ENCODE data around the gene QSOX1.

The QSOX1 gene

DNA sequence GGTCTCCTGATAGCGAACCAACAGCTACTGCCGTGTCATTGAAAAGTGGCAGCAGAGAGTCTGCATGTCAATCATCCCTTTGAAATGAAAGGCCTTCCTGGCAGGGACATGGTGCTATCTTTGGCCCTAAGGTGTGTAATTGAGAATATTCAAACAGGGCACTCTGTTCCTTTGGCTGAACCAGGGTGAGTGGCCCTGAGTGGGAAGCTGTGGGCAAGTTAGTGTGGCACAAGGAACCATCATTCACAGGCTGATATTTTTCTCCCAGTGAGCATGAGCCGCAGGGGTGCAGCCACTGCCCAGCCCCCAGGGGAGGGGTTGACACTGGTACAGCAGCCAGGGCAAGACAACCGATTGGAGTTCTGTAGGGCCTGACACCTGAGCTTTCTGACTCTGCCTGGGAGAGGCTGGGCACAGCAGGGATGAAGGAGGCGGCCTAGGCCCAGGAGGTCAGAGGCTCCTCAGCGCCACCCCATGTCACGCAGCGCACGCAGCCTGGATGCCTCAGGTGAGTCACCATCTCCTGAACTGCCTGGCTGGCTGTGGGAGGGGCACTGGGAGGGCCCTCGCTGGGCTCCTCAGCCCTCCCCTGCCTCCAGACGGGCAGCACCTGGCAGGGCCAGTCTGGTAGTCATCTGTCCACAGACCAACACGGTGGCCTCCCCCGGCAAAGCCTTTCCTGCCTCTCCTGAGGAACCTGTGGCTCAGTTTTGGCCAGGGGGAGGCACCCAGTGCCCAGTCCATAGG lies 13.2 kb downstream of the QSOX1 start:
- in situ Hi-C loops (cut with HindIII; ENCODE audit: low sequenced_read_pairs), result no loop called here

DNA sequence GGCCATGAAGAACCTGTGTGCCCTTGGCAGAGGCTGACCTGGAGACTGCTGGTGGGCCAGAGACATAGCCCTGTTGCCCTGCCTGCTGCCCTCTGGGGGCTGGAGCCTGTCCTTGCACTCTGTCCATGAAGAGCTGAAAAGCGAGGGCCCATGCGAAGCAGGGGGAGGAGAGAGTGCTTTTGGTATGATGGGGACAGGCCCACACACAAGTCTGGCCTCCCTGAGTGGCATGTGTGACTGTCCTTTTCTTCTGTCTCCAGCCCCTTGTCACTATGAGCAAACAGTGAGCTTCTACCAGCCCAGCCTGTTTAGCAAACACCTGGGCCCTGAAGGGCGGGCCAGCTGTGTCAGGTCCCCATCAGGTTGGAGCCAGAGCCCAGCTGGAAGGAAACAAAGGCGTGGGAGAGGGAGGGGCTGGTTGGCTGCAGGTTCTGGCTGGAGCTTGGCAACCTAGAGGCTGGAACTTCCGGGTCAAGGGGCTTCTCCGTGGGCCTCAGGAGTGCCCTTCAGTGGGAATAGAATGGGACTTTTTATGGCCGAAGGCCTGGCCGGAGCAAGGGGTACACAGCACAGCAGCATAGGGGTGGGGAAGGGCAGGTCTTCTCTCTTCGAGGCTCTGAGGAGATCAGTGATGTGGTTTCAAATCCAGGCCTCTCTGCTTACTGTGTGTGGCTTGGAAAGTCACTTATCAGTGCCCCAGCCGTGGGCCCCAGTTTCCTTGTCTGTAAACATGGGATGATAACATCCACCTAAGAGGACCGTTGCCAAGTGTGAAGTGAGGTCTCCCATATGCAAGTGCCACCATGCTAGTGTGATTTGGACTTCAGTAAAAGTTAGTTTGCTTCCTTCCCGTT lies 14.3 kb downstream of the QSOX1 start:
- in situ Hi-C loops (cut with HindIII; ENCODE audit: low sequenced_read_pairs), result no loop called here

DNA sequence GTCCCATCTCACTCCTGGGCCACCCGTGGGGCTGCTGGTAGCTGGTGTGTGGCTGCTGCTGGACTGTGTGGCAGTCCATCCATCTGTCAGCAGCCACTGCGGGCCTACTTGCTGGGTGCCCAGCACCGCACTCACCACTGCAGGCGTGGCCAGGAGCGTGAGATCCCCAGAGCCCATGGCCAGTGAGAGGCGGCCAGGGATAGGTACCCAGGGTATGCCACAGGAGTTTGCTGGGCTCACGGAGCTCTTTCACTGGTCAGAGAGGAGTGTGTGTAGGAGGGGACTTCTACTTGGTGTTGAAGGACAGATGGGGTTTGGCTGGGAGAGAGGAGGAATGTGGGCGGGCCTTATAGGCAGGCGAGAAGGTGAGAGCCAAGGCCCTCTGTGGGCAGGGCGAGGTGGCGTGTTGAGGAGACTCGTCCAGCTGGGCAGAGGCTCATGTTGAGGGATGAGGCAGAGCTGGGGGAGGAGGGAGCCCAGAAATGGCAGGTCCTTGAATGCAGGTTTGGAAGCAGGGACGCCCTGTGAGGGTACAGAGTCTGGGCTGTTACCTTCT lies 15.0 kb downstream of the QSOX1 start:
- in situ Hi-C loops (cut with HindIII; ENCODE audit: low sequenced_read_pairs), result no loop called here

DNA sequence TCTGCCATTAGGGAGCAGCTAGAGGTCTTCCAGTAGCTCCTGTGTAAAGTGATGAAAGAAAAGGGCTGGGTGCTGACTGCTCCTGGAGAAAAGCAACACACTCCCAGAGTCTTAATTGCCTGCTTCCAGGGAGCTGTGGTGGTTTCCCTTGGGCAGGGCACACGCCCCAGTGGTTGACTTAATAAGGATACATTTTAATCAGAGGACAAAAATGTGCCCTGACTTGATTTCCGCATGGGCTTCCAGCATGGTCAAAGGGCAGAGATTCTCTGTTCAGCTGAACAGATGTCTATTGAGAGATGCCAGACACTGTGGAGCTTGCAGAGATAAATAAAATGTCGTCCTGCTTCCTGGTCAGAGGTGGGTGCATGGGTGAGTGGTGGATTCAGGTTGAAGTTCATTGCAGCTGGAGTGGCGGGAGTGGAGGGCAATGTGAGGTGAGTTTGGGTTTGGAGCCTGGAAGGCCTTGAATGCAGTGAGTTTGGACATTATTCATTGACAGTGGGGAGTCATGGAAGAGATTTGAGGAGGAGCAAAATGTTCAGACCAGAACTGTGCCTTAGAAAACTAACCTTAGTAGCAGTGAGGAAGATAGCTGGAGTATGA lies 16.0 kb downstream of the QSOX1 start:
- in situ Hi-C loops (cut with HindIII; ENCODE audit: low sequenced_read_pairs), result no loop called here

DNA sequence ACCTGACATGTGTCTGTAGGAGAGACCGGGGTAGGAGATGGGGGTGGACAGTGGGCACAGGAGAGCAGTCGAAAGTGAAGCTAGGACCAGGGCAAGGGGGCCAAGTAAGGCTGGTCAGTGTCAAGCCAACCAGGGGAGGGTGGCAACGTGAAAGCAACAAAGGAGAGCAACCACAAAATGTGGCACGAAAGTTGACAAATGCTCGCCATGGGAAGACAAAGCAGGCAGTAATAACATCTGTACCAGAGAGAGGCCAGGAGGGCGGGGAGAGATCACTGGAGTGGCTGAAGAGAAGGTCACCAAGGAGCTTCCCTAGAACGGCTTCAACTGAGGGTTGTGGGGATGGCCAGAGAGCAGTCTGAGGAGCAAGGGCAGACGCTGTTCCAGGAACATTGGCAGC lies 17.0 kb downstream of the QSOX1 start:
- in situ Hi-C loops (cut with HindIII; ENCODE audit: low sequenced_read_pairs), result no loop called here

DNA sequence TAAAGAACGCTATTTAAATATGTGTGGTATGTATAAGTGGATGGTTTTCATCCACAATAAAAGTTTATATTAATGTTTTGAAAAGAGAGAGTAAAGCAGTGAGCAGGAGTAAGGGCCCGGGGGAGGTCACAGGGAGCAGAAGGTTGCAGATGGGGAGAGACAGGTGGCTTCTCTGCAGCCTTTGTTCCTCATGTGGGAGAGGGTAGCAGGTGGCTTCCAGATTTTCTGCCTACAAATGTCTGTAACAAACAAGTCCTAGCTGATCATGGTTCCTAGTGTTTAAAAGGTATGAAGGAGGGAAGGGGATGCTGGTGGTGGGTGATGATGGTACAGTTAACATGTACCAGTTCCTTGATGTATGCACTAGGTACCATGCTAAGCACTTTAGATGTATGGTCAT lies 18.8 kb downstream of the QSOX1 start:
- in situ Hi-C loops (cut with HindIII; ENCODE audit: low sequenced_read_pairs), result no loop called here

DNA sequence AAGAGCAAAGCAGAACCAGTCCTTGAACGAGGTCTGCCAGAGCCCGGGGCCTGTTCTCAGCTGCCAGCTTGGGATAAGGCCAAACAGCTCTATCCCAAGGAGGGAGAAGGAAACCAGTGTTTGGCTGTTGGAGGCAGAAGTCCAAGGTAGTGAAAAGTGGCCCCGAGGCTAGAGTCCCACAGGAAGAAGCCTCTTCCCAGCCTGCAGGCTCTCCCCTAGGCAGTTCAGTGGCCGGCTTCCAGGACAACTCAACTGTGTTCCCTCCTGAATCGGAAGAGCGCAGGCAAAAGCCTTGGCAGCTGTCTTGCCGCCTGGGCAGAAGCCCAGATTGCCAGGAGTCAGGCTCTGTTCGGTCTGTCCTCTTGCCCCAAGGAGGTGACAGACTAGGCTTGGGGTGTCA lies 19.3 kb downstream of the QSOX1 start:
- in situ Hi-C loops (cut with HindIII; ENCODE audit: low sequenced_read_pairs), result no loop called here

DNA sequence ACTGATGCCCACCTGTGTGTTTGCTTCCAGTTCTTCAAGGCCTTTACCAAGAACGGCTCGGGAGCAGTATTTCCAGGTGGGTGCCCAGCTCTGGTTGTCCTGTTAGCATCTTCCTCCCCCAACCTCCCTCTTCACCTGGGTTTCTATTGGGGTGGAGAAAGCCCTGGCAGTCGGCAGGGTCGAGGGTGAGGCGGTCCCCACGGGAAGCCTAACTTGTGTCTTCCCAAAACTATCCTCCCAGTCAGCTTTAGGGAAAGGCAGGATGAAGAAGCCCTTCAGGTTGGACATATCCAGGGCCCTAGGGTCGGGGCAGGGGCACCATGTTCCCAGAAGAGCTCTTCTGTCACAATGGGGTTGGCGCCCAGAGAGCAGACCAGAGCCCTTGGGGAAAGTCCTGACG lies 20.6 kb downstream of the QSOX1 start:
- in situ Hi-C loops (cut with HindIII; ENCODE audit: low sequenced_read_pairs), result loop anchor here (25.0 kb wide), 1 partner anchor 313 kb away; no protein-coding TSS in a partner anchor

DNA sequence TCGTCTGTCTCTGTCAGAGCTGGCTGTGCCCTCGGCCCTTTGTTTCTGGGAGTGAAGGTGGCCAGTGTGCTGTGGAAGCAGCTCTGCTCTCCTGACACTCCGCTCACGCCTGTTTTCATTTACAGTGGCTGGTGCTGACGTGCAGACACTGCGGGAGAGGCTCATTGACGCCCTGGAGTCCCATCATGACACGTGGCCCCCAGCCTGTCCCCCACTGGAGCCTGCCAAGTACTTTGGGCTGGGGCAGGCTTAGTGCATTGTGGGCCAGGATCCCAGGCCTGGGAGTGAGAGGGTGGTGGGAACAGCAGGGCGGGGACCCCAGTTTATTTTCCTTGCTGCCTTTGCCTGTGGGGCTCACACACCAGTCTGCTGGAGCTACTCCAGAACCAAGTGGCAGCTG lies 21.1 kb downstream of the QSOX1 start:
- in situ Hi-C loops (cut with HindIII; ENCODE audit: low sequenced_read_pairs), result loop anchor here (25.0 kb wide), 1 partner anchor 314 kb away; no protein-coding TSS in a partner anchor

DNA sequence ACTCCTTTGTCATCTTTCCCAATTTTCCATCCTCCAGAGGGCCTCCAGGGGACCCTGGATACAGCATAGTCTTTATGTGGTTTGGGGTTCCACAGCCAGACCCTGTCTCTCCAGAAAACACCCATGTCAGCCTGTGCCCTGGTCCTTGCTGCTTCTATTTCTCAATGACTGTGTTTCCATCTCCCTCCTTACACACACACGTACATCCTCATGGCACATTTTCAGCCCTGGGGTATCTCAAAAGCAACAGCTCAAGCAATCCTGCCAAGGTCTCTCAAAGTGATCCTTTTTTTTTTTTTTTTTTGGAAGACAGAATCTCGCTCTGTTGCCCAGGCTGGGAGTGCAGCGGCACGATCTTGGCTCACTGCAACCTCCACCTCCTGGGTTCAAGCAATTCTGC lies 22.3 kb downstream of the QSOX1 start:
- in situ Hi-C loops (cut with HindIII; ENCODE audit: low sequenced_read_pairs), result loop anchor here (25.0 kb wide), 1 partner anchor 315 kb away; no protein-coding TSS in a partner anchor

DNA sequence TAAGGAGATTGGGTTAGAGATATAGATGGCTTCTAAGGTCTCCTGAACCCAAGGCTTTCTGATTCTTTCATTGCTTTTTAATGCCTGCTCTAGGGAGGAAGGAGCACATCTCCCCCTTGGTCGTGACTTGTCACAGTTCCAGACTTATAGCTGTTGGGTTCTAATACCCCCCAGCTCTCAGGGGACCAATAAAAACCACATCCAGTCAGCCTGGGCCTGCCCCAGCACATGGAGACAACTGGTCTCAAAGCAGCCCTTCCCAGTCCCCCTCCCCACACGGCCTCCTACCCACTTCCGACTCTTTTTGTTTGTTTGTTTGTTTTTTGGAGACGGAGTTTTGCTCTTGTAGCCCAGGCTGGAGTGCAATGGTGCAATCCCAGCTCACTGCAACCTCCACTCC lies 23.3 kb downstream of the QSOX1 start:
- in situ Hi-C loops (cut with HindIII; ENCODE audit: low sequenced_read_pairs), result loop anchor here (25.0 kb wide), 1 partner anchor 316 kb away; no protein-coding TSS in a partner anchor

DNA sequence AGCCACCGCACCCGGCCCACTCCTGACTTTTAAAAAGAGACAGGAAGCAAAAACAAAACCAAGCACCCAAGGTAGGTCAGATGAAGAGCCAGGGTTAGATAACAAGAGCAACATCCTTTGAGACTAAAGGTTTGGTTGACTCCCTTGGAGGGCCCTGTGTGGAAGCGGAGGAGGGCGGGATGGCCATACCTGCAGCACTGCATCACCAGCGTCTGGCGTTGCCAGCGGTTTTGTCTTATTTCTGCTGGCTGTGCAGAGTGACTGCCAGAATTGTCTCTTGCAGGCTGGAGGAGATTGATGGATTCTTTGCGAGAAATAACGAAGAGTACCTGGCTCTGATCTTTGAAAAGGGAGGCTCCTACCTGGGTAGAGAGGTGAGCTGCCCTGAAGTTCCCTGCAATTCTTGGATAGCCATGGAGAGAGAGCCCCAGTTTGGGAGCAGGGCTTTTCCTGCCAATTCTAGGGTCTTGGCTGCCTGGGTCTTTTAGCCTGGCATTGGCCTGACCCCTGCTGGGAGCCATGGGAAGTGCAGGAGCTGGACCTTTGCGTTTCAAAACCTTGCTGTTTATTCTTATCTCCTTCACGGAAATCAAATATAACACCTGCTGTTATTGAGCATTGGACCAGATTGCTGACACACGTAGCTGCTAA lies 24.0 kb downstream of the QSOX1 start:
- in situ Hi-C loops (cut with HindIII; ENCODE audit: low sequenced_read_pairs), result loop anchor here (25.0 kb wide), 1 partner anchor 316 kb away; no protein-coding TSS in a partner anchor

DNA sequence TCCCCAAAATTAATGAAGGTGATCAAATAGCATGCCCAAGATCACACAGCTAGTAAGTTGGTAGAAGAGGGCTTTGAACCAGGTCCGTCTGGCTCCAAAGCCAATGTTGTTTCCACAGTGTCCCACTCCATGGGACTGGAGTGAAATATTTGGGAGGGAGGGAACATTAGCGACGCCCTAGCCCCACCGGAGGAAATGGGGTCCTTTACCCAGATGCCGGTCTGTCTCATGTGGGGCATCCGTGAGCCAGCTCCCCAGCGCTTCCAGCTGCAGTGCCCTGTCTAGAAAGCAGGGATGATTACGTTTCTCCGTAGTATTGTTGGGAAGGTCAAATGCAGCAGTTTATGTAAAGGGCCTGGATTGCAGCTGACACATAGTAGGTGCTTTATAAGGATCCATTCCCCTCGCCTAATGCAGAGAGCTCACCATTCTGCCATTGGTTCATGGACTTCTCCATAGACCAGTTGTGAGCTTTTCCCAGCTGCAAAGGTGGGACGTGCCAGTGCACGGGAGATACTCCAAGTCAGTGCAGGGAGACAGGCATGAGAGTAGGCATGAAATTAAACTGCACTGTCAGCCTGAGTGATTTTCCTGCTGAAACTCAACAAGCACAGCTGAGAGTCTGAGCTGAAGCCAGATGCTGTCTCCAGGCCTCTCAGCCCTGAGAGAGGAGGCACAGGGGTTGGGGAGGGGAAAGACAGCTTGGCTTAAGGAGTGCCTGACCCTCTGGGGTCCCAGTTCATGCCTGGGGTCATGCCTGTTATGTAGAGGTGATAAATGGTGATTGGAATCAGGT lies 24.7 kb downstream of the QSOX1 start:
- in situ Hi-C loops (cut with HindIII; ENCODE audit: low sequenced_read_pairs), result loop anchor here (25.0 kb wide), 1 partner anchor 317 kb away; no protein-coding TSS in a partner anchor

DNA sequence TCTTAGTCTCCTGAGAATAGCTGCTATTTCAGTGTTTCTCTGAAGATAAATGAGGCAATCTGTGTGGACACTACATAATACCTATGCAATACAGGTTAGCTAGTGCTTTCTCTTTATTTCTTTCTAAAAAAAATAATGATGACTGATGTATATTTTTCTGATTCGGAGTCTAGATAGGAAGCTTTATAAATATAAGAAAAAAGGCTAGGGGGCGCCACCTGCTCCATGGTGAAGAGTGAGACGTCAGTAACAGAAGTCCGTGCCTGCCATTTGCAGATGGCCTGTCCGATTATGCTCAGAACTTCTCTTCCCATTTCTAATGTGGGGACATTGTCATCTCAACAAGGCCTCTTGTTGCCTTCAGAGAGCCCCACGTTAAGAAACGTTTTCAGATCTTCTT lies 26.4 kb downstream of the QSOX1 start:
- in situ Hi-C loops (cut with HindIII; ENCODE audit: low sequenced_read_pairs), result loop anchor here (25.0 kb wide), 1 partner anchor 319 kb away; no protein-coding TSS in a partner anchor

DNA sequence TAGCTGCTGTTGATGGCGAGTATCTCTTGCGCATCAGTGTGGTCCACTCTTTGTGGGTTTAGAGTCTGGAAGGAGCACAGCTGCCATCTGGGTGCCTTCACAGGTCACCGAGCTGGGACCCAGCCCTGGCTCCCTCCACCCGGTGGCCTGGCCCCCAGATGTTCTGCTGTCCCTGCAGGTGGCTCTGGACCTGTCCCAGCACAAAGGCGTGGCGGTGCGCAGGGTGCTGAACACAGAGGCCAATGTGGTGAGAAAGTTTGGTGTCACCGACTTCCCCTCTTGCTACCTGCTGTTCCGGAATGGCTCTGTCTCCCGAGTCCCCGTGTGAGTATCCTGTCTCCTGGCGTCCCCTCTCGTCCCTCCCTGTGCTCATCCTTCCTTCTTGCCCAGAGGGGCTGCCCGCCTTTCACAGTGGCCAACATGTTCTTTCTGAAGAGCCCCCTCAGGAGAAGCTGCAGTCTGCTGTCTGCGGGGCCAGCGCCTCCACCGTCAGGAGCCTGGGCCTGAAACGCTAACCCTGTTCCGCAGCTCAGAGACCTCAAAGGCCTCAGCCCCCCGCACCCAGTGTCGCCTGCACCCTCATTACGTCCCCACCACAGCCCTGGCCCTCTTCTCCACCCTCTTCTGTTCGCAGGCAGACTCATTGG lies 27.4 kb downstream of the QSOX1 start:
- in situ Hi-C loops (cut with HindIII; ENCODE audit: low sequenced_read_pairs), result loop anchor here (25.0 kb wide), 1 partner anchor 320 kb away; no protein-coding TSS in a partner anchor

DNA sequence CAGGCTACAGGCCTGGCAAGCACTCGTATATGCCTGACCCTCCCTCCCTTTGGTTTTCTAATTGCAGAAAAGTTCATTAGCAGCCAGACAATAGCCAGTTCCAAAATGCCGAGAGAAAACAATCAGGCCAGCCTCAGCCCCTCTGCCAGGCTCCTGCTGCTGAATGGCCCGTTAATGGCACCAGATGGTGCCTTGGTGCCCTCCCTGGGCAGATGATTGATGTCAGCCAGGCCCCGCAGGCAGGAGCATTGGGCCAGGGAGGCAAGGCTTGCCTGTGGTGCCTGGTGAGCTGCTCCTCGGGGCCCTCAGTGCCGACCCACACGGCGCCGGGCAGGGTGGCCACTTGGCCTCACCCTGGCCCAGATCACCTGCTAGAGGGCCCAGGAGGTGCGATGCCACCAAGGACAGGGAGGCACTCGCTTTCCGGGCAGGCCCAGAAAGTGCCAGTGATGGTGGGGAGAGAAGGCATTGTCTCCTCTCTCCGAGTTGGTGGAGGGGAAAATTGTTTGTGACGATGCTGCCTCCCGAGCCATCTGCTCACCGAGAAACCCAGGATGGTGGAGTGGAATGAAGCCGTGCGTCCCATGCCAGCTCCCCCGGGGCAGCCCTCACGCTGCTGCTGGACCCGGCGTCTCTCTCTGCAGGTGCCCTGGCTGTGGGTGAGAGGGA lies 28.1 kb downstream of the QSOX1 start:
- in situ Hi-C loops (cut with HindIII; ENCODE audit: low sequenced_read_pairs), result loop anchor here (25.0 kb wide), 1 partner anchor 320 kb away; no protein-coding TSS in a partner anchor

DNA sequence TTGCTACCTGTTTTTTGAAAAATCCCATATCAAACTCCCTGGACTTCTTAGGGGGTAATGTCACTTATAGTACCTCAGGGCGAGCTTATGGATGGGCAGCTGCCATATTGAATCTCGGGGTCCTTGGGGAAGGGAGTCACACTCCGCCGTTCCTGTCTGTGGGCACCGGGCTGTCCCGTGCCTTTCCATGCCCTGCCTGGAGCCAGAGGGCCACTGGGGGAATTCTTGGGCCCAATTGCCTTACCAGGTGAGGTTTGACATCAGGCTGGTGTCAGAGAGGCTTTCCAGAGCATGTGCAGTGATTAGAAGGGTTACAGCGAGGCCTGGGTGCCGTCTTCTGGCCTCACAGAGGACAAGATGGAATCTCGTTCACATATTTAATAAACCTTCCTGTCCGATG lies 28.8 kb downstream of the QSOX1 start:
- in situ Hi-C loops (cut with HindIII; ENCODE audit: low sequenced_read_pairs), result loop anchor here (25.0 kb wide), 1 partner anchor 321 kb away; no protein-coding TSS in a partner anchor

DNA sequence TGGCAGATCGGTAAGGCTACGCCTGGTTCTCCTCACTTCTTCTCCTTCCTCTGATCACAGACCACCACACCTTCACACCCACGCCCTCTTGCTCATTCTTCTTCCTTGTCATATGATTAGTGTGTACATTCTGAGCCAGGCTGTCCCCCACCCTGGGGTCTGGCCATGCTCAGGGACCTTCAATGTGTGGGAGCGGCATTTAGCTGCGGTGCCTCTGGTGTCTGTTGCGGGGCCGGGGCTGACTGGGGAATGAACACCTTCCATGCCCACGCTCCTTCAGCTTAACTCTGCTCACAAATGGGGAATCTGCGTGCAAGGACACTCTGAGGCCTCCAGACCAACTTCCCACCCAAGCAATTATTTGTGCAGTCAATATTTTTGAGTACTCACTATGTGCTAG lies 29.4 kb downstream of the QSOX1 start:
- in situ Hi-C loops (cut with HindIII; ENCODE audit: low sequenced_read_pairs), result loop anchor here (25.0 kb wide), 1 partner anchor 322 kb away; no protein-coding TSS in a partner anchor

Measured in endothelial cell of hepatic sinusoid (primary cell).